ENCODE data around the gene LMTK2.

Gene LMTK2

GRCh38 chr7:98235901-98236300, 129.2 kb downstream of the LMTK2 start:
- Histone ChIP-seq H3K4me1 (ENCODE audit: insufficient read depth, low read length) (no peaks in the 10 kb centered on the region), H3K27ac (ENCODE audit: low read depth, low read length) (no peak overlapping the region), H3K4me3 (ENCODE audit: low read depth in 1 of 2, low read length in 2 of 2) (no peak overlapping the region), H3K9ac (ENCODE audit: low read length) (no peak overlapping the region), H3K36me3 (ENCODE audit: insufficient read depth, low read length) (peaks cover 11% of the 10 kb centered on the region), H3K9me3 (ENCODE audit: low read length) (no peaks in the 10 kb centered on the region), H3K27me3 (ENCODE audit: control insufficient read depth in 1 of 2, insufficient read depth in 2 of 2, low read length in 2 of 2) (no peaks in the 10 kb centered on the region)

GRCh38 chr7:98236355-98237185, 129.9 kb downstream of the LMTK2 start:
- Histone ChIP-seq H3K4me3 (ENCODE audit: low read depth in 1 of 2, low read length in 2 of 2) (no peak overlapping the region), H3K36me3 (ENCODE audit: insufficient read depth, low read length) (peaks cover 11% of the 10 kb centered on the region), H3K27ac (ENCODE audit: low read depth, low read length) (no peak overlapping the region), H3K9me3 (ENCODE audit: low read length) (no peaks in the 10 kb centered on the region), H3K9ac (ENCODE audit: low read length) (no peak overlapping the region), H3K27me3 (ENCODE audit: control insufficient read depth in 1 of 2, insufficient read depth in 2 of 2, low read length in 2 of 2) (no peaks in the 10 kb centered on the region), H3K4me1 (ENCODE audit: insufficient read depth, low read length) (no peaks in the 10 kb centered on the region)

GRCh38 chr7:98238076-98238475, 131.4 kb downstream of the LMTK2 start:
- Histone ChIP-seq H3K27me3 (ENCODE audit: control insufficient read depth in 1 of 2, insufficient read depth in 2 of 2, low read length in 2 of 2) (no peaks in the 10 kb centered on the region), H3K9ac (ENCODE audit: low read length) (no peak overlapping the region), H3K4me3 (ENCODE audit: low read depth in 1 of 2, low read length in 2 of 2) (no peak overlapping the region), H3K36me3 (ENCODE audit: insufficient read depth, low read length) (peaks cover 11% of the 10 kb centered on the region), H3K9me3 (ENCODE audit: low read length) (no peaks in the 10 kb centered on the region), H3K27ac (ENCODE audit: low read depth, low read length) (no peak overlapping the region), H3K4me1 (ENCODE audit: insufficient read depth, low read length) (no peaks in the 10 kb centered on the region)

- Histone ChIP-seq H3K9ac (ENCODE audit: low read length) (no peak overlapping the region), H3K27me3 (ENCODE audit: control insufficient read depth in 1 of 2, insufficient read depth in 2 of 2, low read length in 2 of 2) (no peaks in the 10 kb centered on the region), H3K27ac (ENCODE audit: low read depth, low read length) (no peak overlapping the region), H3K4me3 (ENCODE audit: low read depth in 1 of 2, low read length in 2 of 2) (no peak overlapping the region), H3K9me3 (ENCODE audit: low read length) (no peaks in the 10 kb centered on the region), H3K4me1 (ENCODE audit: insufficient read depth, low read length) (no peaks in the 10 kb centered on the region), H3K36me3 (ENCODE audit: insufficient read depth, low read length) (peaks cover 11% of the 10 kb centered on the region)
These were observed 132.3 kb downstream of the LMTK2 start for GRCh38 chr7:98238976-98239375.

GRCh38 chr7:98240961-98241673, 134.5 kb downstream of the LMTK2 start:
- Histone ChIP-seq H3K4me3 (ENCODE audit: low read depth in 1 of 2, low read length in 2 of 2) (no peak overlapping the region), H3K4me1 (ENCODE audit: insufficient read depth, low read length) (no peaks in the 10 kb centered on the region), H3K27me3 (ENCODE audit: control insufficient read depth in 1 of 2, insufficient read depth in 2 of 2, low read length in 2 of 2) (no peaks in the 10 kb centered on the region), H3K36me3 (ENCODE audit: insufficient read depth, low read length) (peaks cover 15% of the 10 kb centered on the region), H3K9me3 (ENCODE audit: low read length) (no peaks in the 10 kb centered on the region), H3K27ac (ENCODE audit: low read depth, low read length) (no peak overlapping the region), H3K9ac (ENCODE audit: low read length) (no peak overlapping the region)

GRCh38 chr7:98241674-98242241, 135.1 kb downstream of the LMTK2 start:
- Histone ChIP-seq H3K9ac (ENCODE audit: low read length) (no peak overlapping the region), H3K4me1 (ENCODE audit: insufficient read depth, low read length) (no peaks in the 10 kb centered on the region), H3K36me3 (ENCODE audit: insufficient read depth, low read length) (peaks cover 15% of the 10 kb centered on the region), H3K9me3 (ENCODE audit: low read length) (no peaks in the 10 kb centered on the region), H3K27me3 (ENCODE audit: control insufficient read depth in 1 of 2, insufficient read depth in 2 of 2, low read length in 2 of 2) (no peaks in the 10 kb centered on the region), H3K27ac (ENCODE audit: low read depth, low read length) (no peak overlapping the region), H3K4me3 (ENCODE audit: low read depth in 1 of 2, low read length in 2 of 2) (no peak overlapping the region)

- Histone ChIP-seq H3K4me3 (ENCODE audit: low read depth in 1 of 2, low read length in 2 of 2) (no peak overlapping the region), H3K27ac (ENCODE audit: low read depth, low read length) (no peak overlapping the region), H3K4me1 (ENCODE audit: insufficient read depth, low read length) (no peaks in the 10 kb centered on the region), H3K9me3 (ENCODE audit: low read length) (no peaks in the 10 kb centered on the region), H3K36me3 (ENCODE audit: insufficient read depth, low read length) (peaks cover 15% of the 10 kb centered on the region), H3K27me3 (ENCODE audit: control insufficient read depth in 1 of 2, insufficient read depth in 2 of 2, low read length in 2 of 2) (no peaks in the 10 kb centered on the region), H3K9ac (ENCODE audit: low read length) (no peak overlapping the region)
These were observed 135.7 kb downstream of the LMTK2 start for GRCh38 chr7:98242342-98242741.

- H3K36me3 ChIP-seq (ENCODE audit: insufficient read depth, low read length), result peaks cover 15% of the 10 kb centered on the region
These were observed 136.3 kb downstream of the LMTK2 start for GRCh38 chr7:98242934-98243333.

GRCh38 chr7:98244871-98245270, 138.2 kb downstream of the LMTK2 start:
- H3K27ac ChIP-seq (ENCODE audit: low read depth, low read length), result no peak overlapping the region
- no peaks in the 10 kb centered on the region for H3K27me3 ChIP-seq (ENCODE audit: control insufficient read depth in 1 of 2, insufficient read depth in 2 of 2, low read length in 2 of 2)
- H3K9me3 ChIP-seq (ENCODE audit: low read length), result no peaks in the 10 kb centered on the region
- no peaks in the 10 kb centered on the region for H3K4me1 ChIP-seq (ENCODE audit: insufficient read depth, low read length)
- no peak overlapping the region for H3K9ac ChIP-seq (ENCODE audit: low read length)
- peaks cover 4% of the 10 kb centered on the region for H3K36me3 ChIP-seq (ENCODE audit: insufficient read depth, low read length)
- H3K4me3 ChIP-seq (ENCODE audit: low read depth in 1 of 2, low read length in 2 of 2), result no peak overlapping the region

More at GRCh38 chr7:98242934-98243333, 136.3 kb downstream of the LMTK2 start:
- Histone ChIP-seq H3K27me3 (ENCODE audit: control insufficient read depth in 1 of 2, insufficient read depth in 2 of 2, low read length in 2 of 2) (no peaks in the 10 kb centered on the region), H3K9ac (ENCODE audit: low read length) (no peak overlapping the region), H3K9me3 (ENCODE audit: low read length) (no peaks in the 10 kb centered on the region), H3K4me3 (ENCODE audit: low read depth in 1 of 2, low read length in 2 of 2) (no peak overlapping the region), H3K4me1 (ENCODE audit: insufficient read depth, low read length) (no peaks in the 10 kb centered on the region), H3K27ac (ENCODE audit: low read depth, low read length) (no peak overlapping the region)

- H3K4me3 ChIP-seq (ENCODE audit: low read depth in 1 of 2, low read length in 2 of 2), result no peak overlapping the region
- no peaks in the 10 kb centered on the region for H3K9me3 ChIP-seq (ENCODE audit: low read length)
- no peak overlapping the region for H3K9ac ChIP-seq (ENCODE audit: low read length)
- no peak overlapping the region for H3K27ac ChIP-seq (ENCODE audit: low read depth, low read length)
- H3K27me3 ChIP-seq (ENCODE audit: control insufficient read depth in 1 of 2, insufficient read depth in 2 of 2, low read length in 2 of 2), result no peaks in the 10 kb centered on the region
- H3K36me3 ChIP-seq (ENCODE audit: insufficient read depth, low read length), result peaks cover 4% of the 10 kb centered on the region
- H3K4me1 ChIP-seq (ENCODE audit: insufficient read depth, low read length), result peaks cover 15% of the 10 kb centered on the region
These were observed 141.5 kb downstream of the LMTK2 start for GRCh38 chr7:98248156-98248555.

GRCh38 chr7:98249106-98249505, 142.4 kb downstream of the LMTK2 start:
- H3K9ac ChIP-seq (ENCODE audit: low read length), result no peak overlapping the region

More at GRCh38 chr7:98249106-98249505, 142.4 kb downstream of the LMTK2 start:
- no peak overlapping the region for H3K27ac ChIP-seq (ENCODE audit: low read depth, low read length)
- H3K9me3 ChIP-seq (ENCODE audit: low read length), result no peaks in the 10 kb centered on the region
- peaks cover 3% of the 10 kb centered on the region for H3K36me3 ChIP-seq (ENCODE audit: insufficient read depth, low read length)
- no peak overlapping the region for H3K4me3 ChIP-seq (ENCODE audit: low read depth in 1 of 2, low read length in 2 of 2)
- no peaks in the 10 kb centered on the region for H3K27me3 ChIP-seq (ENCODE audit: control insufficient read depth in 1 of 2, insufficient read depth in 2 of 2, low read length in 2 of 2)
- peaks cover 16% of the 10 kb centered on the region for H3K4me1 ChIP-seq (ENCODE audit: insufficient read depth, low read length)
